IPS-20b (cell line): Measurements from ENCODE around the gene OXER1.

ENCODE experiments used
- H3K27ac ChIP-seq: one replicate; pipeline ENCODE4 v1.5.1; 2013; ENCODE audit warnings: low read length
- H3K27me3 ChIP-seq: 2 replicates; pipeline ENCODE4 v1.6.1; 2013; ENCODE audit warnings: mild to moderate bottlenecking, low read length, inconsistent platforms; ENCODE audit not compliant: insufficient read depth
- H3K36me3 ChIP-seq: 2 replicates; pipeline ENCODE4 v1.6.1; 2013; ENCODE audit warnings: low read depth, mild to moderate bottlenecking, inconsistent platforms, low read length, moderate library complexity; ENCODE audit not compliant: insufficient read depth
- H3K4me1 ChIP-seq: 2 replicates; pipeline ENCODE4 v1.6.1; 2013; ENCODE audit warnings: mild to moderate bottlenecking, control low read depth, inconsistent platforms, low read length, moderate library complexity; ENCODE audit not compliant: insufficient read depth
- H3K4me3 ChIP-seq: 2 replicates; pipeline ENCODE4 v1.5.1; 2013; ENCODE audit warnings: mild to moderate bottlenecking, low read length, inconsistent platforms
- H3K9ac ChIP-seq: 2 replicates; pipeline ENCODE4 v1.6.1; 2013; ENCODE audit warnings: low read depth, mild to moderate bottlenecking, inconsistent platforms, low read length, moderate library complexity
- H3K9me3 ChIP-seq: 2 replicates; pipeline ENCODE4 v1.6.1; 2013; ENCODE audit warnings: mild to moderate bottlenecking, low read depth, low read length, inconsistent platforms; ENCODE audit not compliant: insufficient read depth

The OXER1 gene

DNA sequence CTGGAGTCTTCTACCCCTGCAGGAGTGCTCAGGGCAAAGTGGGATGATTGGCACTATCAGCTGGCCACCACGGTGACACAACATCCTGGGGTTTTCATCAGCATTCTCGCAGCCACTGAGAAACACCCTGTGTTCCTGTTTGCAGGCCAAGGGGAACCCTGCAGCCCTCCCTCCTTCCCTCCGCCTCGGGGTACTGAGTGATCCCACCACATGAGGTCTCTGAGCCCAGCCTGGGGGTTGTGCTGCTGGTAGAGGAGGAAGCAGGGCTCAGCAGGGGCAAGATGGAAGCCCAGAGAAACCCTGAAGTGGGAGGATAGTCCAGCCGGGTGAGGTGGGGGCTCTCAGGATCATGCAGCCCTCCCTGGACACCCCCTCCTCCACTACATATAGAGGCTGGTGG lies at the start of gene OXER1:
Gene OXER1, minus strand, starts transcription at position 40 of the 400 bp plus-strand sequence. CDS start 73 bp downstream, outside the sequence.
- Histone ChIP-seq H3K27me3 (no peaks in the 10 kb centered on the region), H3K27ac (no peak within 1 kb of the TSS), H3K4me3 (no peak within 1 kb of the TSS), H3K9me3 (no peaks in the 10 kb centered on the region), H3K4me1 (no peaks in the 10 kb centered on the region), H3K9ac (no peak within 1 kb of the TSS), H3K36me3 (no peaks in the 10 kb centered on the region)

DNA sequence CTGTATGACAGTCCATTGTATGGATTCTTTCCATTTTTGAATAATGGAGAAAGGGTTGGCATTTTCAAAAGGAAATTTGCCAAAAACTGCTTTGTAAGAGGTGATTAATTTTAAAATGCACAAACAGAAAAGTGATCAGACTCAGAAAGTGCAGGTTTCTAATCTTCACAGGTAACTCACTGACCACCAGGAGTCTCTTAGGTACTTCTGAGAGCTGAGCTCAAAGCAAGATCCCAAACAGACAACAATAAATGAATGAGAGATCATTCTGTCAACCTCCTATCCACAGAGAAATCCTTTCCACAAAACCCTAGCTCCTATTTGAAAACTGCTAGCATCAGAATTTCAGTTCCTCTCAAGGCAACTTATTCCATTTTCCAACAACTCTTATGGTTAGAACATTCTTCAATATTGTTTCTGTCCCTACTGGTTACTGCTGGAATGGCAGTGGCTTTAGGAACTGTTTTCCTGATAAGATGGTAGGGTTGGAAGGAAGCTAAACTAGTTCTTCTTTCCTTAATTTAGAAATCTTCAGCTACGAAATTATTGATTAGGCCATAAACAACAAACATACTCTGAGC lies 49.1 kb upstream of the OXER1 start:
- Histone ChIP-seq H3K4me1 (peaks cover 5% of the 10 kb centered on the region; the same call in 1 of the 2 replicates), H3K27me3 (peaks cover 11% of the 10 kb centered on the region; the same call in 1 of the 2 replicates), H3K4me3 (no peak overlapping the region), H3K36me3 (no peaks in the 10 kb centered on the region), H3K9ac (no peak overlapping the region), H3K27ac (no peak overlapping the region), H3K9me3 (no peaks in the 10 kb centered on the region)

DNA sequence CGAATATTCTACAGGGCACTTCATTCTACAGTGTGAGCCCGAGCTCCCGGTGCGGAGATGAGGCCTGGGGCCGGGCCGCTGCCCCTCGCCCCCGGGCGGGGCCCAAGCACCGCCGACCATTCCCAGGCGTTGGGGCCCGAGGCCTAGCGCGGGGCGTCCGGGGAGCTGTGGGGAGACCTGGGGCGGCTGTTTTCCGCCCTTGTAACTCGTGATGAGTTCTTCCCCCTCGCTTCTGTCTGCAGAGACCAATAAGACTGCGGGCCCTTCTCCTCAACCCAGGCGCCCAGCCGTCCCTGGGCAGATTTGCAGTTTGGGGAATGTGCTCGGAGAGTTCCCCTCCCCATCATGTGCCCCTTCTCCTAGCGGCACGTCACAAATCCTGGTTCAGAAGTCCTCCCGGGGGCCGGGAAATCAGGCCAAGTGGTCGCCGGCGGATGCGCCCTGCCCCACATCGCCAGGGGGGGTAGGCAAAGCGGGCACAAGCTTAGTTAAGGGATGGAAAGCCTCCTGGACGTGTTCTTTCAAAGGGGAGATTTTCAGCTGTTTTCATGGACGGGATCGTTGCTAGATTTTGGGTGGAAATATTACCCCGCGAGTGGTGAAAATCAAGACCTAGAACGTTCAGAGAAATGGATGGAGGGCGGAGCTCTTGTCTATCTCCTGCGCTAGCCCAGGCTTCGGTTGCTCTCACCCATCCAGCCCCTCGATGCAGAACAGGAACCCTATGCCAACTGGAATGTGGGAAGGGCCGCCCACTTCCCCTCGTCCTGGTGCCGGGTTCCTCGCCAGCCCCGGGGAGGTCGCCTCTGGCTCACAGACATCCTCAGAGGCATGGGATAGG lies 47.3 kb upstream of the OXER1 start:
- Histone ChIP-seq H3K9me3 (no peaks in the 10 kb centered on the region), H3K4me3 (peak overlapping the region; percentile 93), H3K4me1 (peaks cover 5% of the 10 kb centered on the region; the same call in 1 of the 2 replicates), H3K27ac (peak overlapping the region; percentile 16), H3K27me3 (peaks cover 11% of the 10 kb centered on the region; the same call in 1 of the 2 replicates), H3K36me3 (no peaks in the 10 kb centered on the region), H3K9ac (peak overlapping the region; percentile 92; the same call in 1 of the 2 replicates)

DNA sequence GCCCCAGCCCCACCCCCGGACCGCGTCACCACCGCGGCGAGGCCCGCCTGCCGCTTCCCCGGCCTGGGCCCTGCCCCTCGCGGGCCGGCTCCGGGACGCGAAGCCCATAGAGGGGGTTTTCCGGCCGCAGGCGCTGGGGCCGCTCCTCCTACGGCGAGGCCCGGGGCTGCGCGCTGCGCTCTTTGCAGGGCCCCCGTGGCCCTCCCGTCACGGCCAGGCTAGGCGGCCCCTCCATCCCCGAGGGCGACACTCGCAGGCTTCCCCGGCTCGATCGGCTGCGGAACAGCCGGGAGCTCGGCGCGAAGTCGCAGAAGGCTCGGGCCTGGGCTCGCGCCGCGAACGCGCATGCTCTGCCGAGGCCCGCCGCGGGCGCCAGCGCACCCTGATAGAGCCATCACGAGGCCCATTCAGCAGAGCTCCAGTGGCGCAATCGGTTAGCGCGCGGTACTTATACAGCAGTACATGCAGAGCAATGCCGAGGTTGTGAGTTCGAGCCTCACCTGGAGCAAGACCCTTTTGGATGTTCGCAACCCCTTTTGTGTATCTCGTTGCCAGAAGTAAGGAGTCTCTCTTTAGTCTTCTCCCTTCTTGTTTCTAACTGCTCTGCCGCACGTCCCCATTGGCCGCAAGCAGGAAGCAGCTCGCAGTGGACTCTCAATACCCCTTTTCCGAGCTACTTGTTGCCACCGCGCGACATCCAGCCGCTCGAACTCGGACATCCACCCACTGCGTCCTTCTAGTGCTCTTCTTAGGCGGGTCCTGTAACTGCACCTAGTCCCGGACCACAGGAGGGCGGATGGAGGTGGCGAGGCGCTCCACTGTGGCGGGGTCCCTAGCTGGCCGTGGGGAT lies 46.4 kb upstream of the OXER1 start:
- H3K27ac ChIP-seq, result peak overlapping the region; percentile 16
- H3K4me3 ChIP-seq, result peak overlapping the region; percentile 93

DNA sequence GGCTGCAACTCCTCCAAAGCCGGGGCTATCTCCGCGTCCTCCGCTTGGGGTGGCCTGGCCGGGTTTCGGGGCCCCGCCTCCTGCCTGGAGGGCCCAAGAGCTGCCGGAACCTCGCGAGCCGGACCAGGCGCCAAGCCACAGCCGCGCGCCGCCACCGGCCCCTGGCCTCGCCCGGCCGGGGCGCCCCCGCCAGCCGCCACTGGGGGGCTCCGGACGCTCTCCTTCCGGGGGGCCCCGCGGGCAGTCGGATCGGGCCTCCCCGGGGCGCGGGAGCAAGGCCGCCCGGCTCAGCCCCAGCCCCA lies 45.8 kb upstream of the OXER1 start:
- Histone ChIP-seq H3K4me3 (peak overlapping the region; percentile 93), H3K27me3 (peaks cover 11% of the 10 kb centered on the region; the same call in 1 of the 2 replicates), H3K36me3 (no peaks in the 10 kb centered on the region), H3K4me1 (peaks cover 5% of the 10 kb centered on the region; the same call in 1 of the 2 replicates), H3K9ac (peak overlapping the region; percentile 48; the same call in 1 of the 2 replicates), H3K27ac (no peak overlapping the region), H3K9me3 (no peaks in the 10 kb centered on the region)

More for the DNA sequence above, 46.4 kb upstream of the OXER1 start:
- H3K36me3 ChIP-seq, result no peaks in the 10 kb centered on the region
- H3K27me3 ChIP-seq, result peaks cover 11% of the 10 kb centered on the region; the same call in 1 of the 2 replicates
- H3K9ac ChIP-seq, result peak overlapping the region; percentile 92
- peaks cover 5% of the 10 kb centered on the region; the same call in 1 of the 2 replicates for H3K4me1 ChIP-seq
- H3K9me3 ChIP-seq, result no peaks in the 10 kb centered on the region

DNA sequence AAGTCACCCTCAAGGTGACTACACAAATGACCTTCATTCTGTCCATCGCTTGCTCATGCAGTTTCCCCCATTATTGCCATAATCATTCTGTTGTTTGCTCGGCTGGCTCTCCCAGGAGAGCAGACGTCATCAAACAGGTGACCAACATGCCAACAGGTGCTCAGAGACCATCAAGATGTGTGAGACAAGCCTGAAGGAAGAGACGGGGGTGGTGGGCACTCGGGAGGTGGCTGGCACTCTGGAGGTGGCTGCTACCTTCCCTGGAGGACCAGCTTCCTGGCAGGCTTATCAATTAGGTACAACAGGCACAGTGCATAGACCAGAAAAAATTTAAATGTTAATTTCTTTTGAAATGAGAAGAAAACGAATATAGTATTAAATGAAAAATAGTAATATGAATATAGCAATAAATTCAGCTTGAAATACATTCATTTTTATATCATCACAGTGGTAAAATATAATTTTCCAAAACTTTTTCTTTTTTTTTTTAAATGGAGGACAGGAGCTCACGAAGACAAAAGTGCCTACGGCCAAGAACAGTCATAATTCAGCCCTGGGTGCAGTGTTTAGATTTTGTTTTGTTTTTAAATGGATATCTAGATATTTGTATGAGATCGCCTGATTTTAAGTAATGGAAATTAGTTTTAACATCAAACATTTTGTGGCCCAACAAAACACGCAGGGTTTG lies 45.3 kb upstream of the OXER1 start:
- H3K4me3 ChIP-seq, result peak overlapping the region; percentile 93
- peaks cover 11% of the 10 kb centered on the region; the same call in 1 of the 2 replicates for H3K27me3 ChIP-seq
- H3K27ac ChIP-seq, result no peak overlapping the region
- H3K36me3 ChIP-seq, result no peaks in the 10 kb centered on the region
- H3K9ac ChIP-seq, result peak overlapping the region; percentile 48; the same call in 1 of the 2 replicates
- H3K4me1 ChIP-seq, result peaks cover 5% of the 10 kb centered on the region; the same call in 1 of the 2 replicates
- H3K9me3 ChIP-seq, result no peaks in the 10 kb centered on the region

DNA sequence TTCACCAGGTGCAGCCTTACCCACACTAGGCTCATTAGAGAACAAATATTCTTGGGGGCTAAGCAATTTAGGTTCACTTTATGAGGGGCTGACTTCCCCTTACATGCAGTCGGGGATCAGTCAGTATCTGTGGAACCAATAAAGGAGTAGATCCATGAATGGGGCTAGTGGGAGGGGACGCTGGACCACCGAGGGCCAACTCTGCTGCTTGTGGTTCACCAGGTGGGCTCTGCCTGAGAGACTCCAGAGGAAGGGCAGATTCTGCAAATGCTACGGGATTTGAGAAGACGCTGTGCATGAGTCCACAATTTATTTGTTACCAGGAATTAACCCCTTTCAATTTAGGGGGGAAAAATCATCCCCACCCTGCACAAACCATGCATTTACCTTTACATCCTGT lies 44.4 kb upstream of the OXER1 start:
- Histone ChIP-seq H3K36me3 (no peaks in the 10 kb centered on the region), H3K9ac (no peak overlapping the region), H3K27me3 (peaks cover 11% of the 10 kb centered on the region; the same call in 1 of the 2 replicates), H3K4me1 (peaks cover 5% of the 10 kb centered on the region; the same call in 1 of the 2 replicates), H3K9me3 (no peaks in the 10 kb centered on the region), H3K4me3 (no peak overlapping the region), H3K27ac (no peak overlapping the region)

- no peak overlapping the region for H3K4me3 ChIP-seq
- H3K4me1 ChIP-seq, result peaks cover 5% of the 10 kb centered on the region; the same call in 1 of the 2 replicates
- H3K36me3 ChIP-seq, result no peaks in the 10 kb centered on the region
- no peak overlapping the region for H3K9ac ChIP-seq
- no peak overlapping the region for H3K27ac ChIP-seq
- H3K9me3 ChIP-seq, result no peaks in the 10 kb centered on the region
- peaks cover 11% of the 10 kb centered on the region; the same call in 1 of the 2 replicates for H3K27me3 ChIP-seq
Measured at GRCh38 chr2:42806786-42807185, 42.9 kb upstream of the OXER1 start.

- Histone ChIP-seq H3K27ac (no peak overlapping the region), H3K9ac (no peak overlapping the region), H3K9me3 (no peaks in the 10 kb centered on the region), H3K27me3 (peaks cover 11% of the 10 kb centered on the region; the same call in 1 of the 2 replicates), H3K36me3 (no peaks in the 10 kb centered on the region), H3K4me1 (peaks cover 5% of the 10 kb centered on the region; the same call in 1 of the 2 replicates), H3K4me3 (no peak overlapping the region)
Measured at GRCh38 chr2:42804891-42805290, 41.0 kb upstream of the OXER1 start.

DNA sequence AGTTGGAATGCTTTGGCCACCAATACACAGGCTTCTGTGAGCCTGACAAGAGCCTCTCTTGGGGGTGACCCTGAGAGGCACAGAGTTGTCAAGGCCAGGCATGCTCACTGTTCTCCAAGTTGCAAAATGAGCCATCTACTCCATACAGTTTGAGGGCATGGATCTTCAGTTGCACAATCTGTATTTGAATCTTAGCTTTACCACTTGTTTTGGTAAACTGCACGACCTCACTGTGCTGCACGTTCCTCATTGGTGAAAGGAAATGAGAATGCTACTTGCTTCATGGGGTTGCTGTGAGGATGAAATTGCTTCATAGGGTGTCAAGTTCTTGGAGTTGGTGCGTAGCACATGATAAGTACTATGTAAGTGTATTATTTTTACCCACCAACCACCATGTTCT lies 40.4 kb upstream of the OXER1 start:
- H3K4me1 ChIP-seq, result peaks cover 5% of the 10 kb centered on the region; the same call in 1 of the 2 replicates
- H3K4me3 ChIP-seq, result no peak overlapping the region
- no peaks in the 10 kb centered on the region for H3K36me3 ChIP-seq
- peaks cover 11% of the 10 kb centered on the region; the same call in 1 of the 2 replicates for H3K27me3 ChIP-seq
- no peaks in the 10 kb centered on the region for H3K9me3 ChIP-seq
- no peak overlapping the region for H3K9ac ChIP-seq
- H3K27ac ChIP-seq, result no peak overlapping the region

DNA sequence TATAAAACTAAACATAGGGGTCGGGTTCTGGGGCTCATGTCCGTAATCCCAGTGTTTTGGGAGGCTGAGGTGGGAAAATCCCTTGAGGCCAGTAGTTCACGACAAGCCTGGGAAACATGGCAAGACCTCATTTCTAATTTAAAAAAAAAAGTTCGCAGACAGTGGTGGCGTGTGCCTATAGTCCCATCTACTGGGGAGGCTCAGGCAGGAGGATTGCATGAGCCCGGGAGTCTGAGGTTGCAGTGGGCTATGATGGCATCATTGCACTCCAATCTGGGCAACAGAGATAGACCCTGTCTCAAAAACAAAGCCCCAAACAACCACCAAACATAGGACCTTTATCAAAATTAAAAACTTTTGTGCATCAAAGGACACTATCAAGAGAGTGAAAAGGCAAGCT lies 38.2 kb upstream of the OXER1 start:
- H3K9me3 ChIP-seq, result no peaks in the 10 kb centered on the region
- H3K4me3 ChIP-seq, result no peak overlapping the region
- H3K27ac ChIP-seq, result no peak overlapping the region
- no peak overlapping the region for H3K9ac ChIP-seq
- H3K27me3 ChIP-seq, result no peaks in the 10 kb centered on the region
- no peaks in the 10 kb centered on the region for H3K4me1 ChIP-seq
- no peaks in the 10 kb centered on the region for H3K36me3 ChIP-seq
